Spleen (tissue), 11 donors: ENCODE data around the gene ABCG1. TPM values are rescaled to one million over a fixed set of nuclear protein-coding genes. Genes with fewer than 3 reads are reported as not detected.
A peak's percentile ranks its signal among the peaks of the same experiment; 100 is the strongest.

ENCODE experiments used
- DNase-seq: peaks from one replicate; pipeline ENCODE4 v3.0.0-alpha.2; 2020
- H3K27ac ChIP-seq, 8 donors: fragments of 200-600 bp; sonication (generic) in 7 of 8; 1 replicate in 4 of 8; 2 replicates in 4 of 8; pipeline versions ENCODE4 v1.5.0 to v1.8.0; 2016 to 2021; ENCODE audit warnings: inconsistent platforms in 4 of 8, mild to moderate bottlenecking in 4 of 8, moderate library complexity in 1 of 8
- H3K27me3 ChIP-seq, 7 donors: fragments of 200-600 bp; sonication (generic) in 6 of 7; replicated peaks in 1 of 7; 1 replicate in 4 of 7; 2 replicates in 3 of 7; pipeline versions ENCODE4 v1.5.0 to v1.8.0; 2016 to 2021; ENCODE audit warnings: inconsistent platforms in 3 of 7, mild to moderate bottlenecking in 1 of 7
- H3K36me3 ChIP-seq, 6 donors: fragments of 200-600 bp; sonication (generic) in 5 of 6; 1 replicate in 4 of 6; 2 replicates in 2 of 6; pipeline versions ENCODE4 v1.5.0 to v1.8.0; 2016 to 2021; ENCODE audit warnings: inconsistent platforms in 2 of 6
- H3K4me1 ChIP-seq, 6 donors: fragments of 200-600 bp; sonication (generic) in 5 of 6; 1 replicate in 3 of 6; 2 replicates in 3 of 6; pipeline versions ENCODE4 v1.5.0 to v1.8.0; 2016 to 2021; ENCODE audit warnings: inconsistent platforms in 3 of 6
- H3K4me3 ChIP-seq, 8 donors: fragments of 200-600 bp; sonication (generic) in 7 of 8; 1 replicate in 4 of 8; 2 replicates in 4 of 8; pipeline versions ENCODE4 v1.5.0 to v1.8.0; 2016 to 2021; ENCODE audit warnings: inconsistent platforms in 4 of 8, mild to moderate bottlenecking in 4 of 8, moderate library complexity in 2 of 8
- H3K9me3 ChIP-seq, 8 donors: fragments of 200-600 bp; sonication (generic) in 7 of 8; 1 replicate in 4 of 8; 2 replicates in 4 of 8; pipeline versions ENCODE4 v1.5.0 to v1.8.0; 2016 to 2021; ENCODE audit warnings: inconsistent platforms in 4 of 8
- POLR2A ChIP-seq, 3 donors: fragments of 450-650 bp; IDR thresholded peaks; one replicate each; pipeline ENCODE4 v1.5.1; 2017; ENCODE audit warnings: antibody characterized with exemption in 3 of 3, mild to moderate bottlenecking in 1 of 3
- POLR2AphosphoS5 ChIP-seq, 3 donors: sonication (generic); formaldehyde crosslinking; IDR thresholded peaks; one replicate each; pipeline ENCODE4 v1.5.1; 2017; ENCODE audit warnings: antibody characterized with exemption in 3 of 3
- WGBS, 5 donors: extraction: QIAGEN DNeasy Blood & Tissue Kit in 3 of 5; methylation state at CpG; one replicate each; pipeline versions ENCODE4 v1.1.5 to v1.1.7; 2013 to 2018; 5-methylcytosine and 5-hydroxymethylcytosine counted together
- intact Hi-C: fragments of 100-400 bp; cut with DNase I; formaldehyde crosslinking; loops from one replicate; pipeline ENCODE4 v1.15.0; 2023; ENCODE audit warnings: low total_unique reads
- polyA plus RNA-seq, 3 donors: library from polyadenylated mRNA; stranded (reverse); fragments of 200-250 nt; gene quantifications; one replicate each; pipeline ENCODE4 v1.2.1, GENCODE V29; 2013
- total RNA-seq, 7 donors: library from RNA; depleted of rRNA in 3 of 7; stranded (reverse); fragments of >200 nt in 3 of 7; fragmentation: NEBNext Ultra II Directional in 4 of 7; extraction: Animal tissue kit (Norgen Biotek cat#: 25700) in 4 of 7; gene quantifications; one replicate each; pipeline versions ENCODE4 v1.1.0 to v1.2.1, GENCODE V29; 2016 to 2021
- TF ChIP-seq, protein P1 (sequence below), 11 experiments: fragments of 200-600 bp in 7 of 11; fragments of 450-650 bp in 4 of 11; sonication (generic) in 4 of 11; IDR thresholded peaks in 8 of 11; conservative IDR thresholded peaks in 3 of 11; 1 replicate in 7 of 11; 2 replicates in 4 of 11; pipeline versions ENCODE4 v1.4.0 to v1.8.0; 2016 to 2021; ENCODE audit warnings: antibody characterized with exemption in 11 of 11, inconsistent platforms in 4 of 11, mild to moderate bottlenecking in 1 of 11
- donor health status: healthy with polysubstance abuse.
- donor health status: DM: no; HTN: no; CAD: no; lungs with moderate emphysema.
- donor health status: DM: no; HTN: no; CAD: no.
- donor health status: Bipolar disorder and iron deficiency.
- donor health status: healthy.
- donor health status: DM: no; HTN: no; CAD: no.
- donor health status: DM: yes; HTN: yes; CAD: no.

The ABCG1 gene
- total and polyA plus RNA-seq, 10 donors = 14.6 to 143 (median 96.7) TPM

DNA sequence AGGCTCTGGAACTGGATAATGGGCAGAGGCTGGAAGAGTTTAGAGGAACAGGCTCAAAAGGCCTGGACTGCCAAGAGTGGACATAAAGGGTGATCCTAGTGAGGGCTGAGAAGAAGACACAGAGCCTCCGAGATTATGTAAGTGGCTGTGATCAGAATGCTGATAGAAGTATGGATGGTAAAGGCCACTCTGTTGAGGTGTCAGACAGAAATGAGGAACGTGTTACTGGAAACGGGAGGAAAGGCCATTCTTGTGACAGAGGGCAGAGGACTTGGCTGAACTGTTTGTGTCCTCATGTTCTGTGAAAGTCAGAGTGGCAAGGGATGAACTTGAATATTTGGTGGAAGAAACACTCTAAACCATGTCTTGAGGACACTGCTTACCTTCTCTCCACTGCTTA is 6.7 kb upstream of the ABCG1 start:
- 70 to 83% (median 80%) methylated on average over 3 of the region's 3 CpGs for WGBS, 5 donors
- DNase-seq = no peak
- H3K4me3 ChIP-seq = no peak overlapping the region

DNA sequence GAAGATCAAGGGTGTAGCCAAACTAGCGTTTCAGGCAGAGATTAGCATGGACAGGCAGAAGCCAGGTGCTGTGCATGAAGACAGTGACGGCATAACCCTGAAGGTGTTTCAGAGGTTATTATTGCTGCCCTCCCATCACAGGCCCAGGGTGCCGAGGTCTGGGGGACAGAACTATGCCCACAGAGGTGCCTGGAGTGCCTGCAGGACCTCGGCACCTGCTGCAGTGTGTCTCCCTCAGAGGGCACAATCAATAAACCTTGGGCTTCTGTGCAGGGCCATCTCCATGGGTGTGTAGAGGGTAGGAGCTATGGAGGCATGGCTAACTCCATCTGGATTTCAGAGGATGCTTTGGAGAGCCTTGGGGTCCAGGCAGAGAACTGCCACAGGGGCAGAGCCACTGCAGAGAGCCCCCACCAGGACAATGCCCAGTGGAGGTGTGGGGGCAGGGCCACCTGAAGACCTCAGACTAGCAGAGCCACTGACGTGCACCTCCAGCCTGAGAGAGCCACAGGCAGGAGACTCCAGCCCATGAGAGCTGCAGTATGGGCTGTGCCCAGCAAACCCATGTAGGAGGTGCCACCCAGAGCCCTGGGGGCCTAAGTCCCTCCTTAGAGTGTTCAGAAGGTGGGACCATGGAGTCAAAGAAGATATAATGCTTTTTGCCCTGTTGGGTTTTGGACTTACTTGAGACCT is 5.7 kb upstream of the ABCG1 start:
- WGBS, 5 donors = 81 to 97% (median 92%) methylated on average over 4 to 5 of the region's 5 CpGs
- DNase-seq = no peak
- H3K27me3 ChIP-seq = peaks cover 0 to 2% (median 0%) of the 10 kb centered on the region in 7 donors

More for the DNA sequence above, 6.7 kb upstream of the ABCG1 start:
- H3K4me1 ChIP-seq = peaks cover 0 to 9% (median 0%) of the 10 kb centered on the region in 6 donors
- no peaks in the 10 kb centered on the region for H3K36me3 ChIP-seq
- TF ChIP-seq POLR2A (IDR thresholded peaks at IDR 0.05) (no peak), POLR2AphosphoS5 (IDR thresholded peaks at IDR 0.05) (no peak)
- TF ChIP-seq, protein P1, sequence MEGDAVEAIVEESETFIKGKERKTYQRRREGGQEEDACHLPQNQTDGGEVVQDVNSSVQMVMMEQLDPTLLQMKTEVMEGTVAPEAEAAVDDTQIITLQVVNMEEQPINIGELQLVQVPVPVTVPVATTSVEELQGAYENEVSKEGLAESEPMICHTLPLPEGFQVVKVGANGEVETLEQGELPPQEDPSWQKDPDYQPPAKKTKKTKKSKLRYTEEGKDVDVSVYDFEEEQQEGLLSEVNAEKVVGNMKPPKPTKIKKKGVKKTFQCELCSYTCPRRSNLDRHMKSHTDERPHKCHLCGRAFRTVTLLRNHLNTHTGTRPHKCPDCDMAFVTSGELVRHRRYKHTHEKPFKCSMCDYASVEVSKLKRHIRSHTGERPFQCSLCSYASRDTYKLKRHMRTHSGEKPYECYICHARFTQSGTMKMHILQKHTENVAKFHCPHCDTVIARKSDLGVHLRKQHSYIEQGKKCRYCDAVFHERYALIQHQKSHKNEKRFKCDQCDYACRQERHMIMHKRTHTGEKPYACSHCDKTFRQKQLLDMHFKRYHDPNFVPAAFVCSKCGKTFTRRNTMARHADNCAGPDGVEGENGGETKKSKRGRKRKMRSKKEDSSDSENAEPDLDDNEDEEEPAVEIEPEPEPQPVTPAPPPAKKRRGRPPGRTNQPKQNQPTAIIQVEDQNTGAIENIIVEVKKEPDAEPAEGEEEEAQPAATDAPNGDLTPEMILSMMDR (IDR thresholded peaks at IDR 0.05 in 8 of 11, conservative IDR thresholded peaks at IDR 0.05 in 3 of 11) = no peak
- intact Hi-C loops = no loop called here
- no peak overlapping the region for H3K27ac ChIP-seq
- no peaks in the 10 kb centered on the region for H3K27me3 ChIP-seq
- H3K9me3 ChIP-seq = peaks cover 0 to 14% (median 9%) of the 10 kb centered on the region in 8 donors

DNA sequence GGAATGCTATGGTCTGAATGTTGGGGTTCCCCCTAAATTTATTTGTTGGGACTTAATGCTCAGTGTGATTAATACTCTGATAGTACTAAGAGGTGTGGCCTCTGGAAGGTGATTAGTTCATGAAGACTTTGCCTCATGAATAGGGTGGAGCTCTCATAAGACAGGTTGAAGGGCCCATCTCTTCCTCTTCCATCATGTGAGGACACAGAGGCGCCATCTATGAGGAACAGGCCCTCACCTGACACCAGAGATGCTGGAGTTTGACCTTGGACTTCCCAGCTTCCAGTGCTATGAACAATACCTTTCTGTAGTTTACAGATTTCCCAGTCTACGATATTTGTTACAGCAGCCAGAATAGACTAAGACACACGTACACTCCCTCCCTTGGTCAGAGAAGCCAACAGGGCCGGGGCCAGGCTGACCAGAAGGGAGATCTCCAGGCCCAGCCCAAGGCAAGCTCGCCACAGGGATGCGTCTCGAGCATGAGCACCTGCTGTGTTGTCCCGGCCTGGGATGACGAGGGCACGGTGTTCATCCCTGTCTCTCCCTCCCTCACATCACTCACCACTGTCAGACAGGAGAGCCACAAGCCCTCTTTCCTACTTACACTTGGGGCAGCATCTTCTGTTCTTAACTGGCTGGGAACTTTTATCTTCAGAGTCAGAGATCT is 4.7 kb upstream of the ABCG1 start:
- intact Hi-C loops = no loop called here
- Histone ChIP-seq H3K27me3 (peaks cover 0 to 12% (median 5%) of the 10 kb centered on the region in 7 donors), H3K4me3 (no peak overlapping the region)

More for the DNA sequence above, 5.7 kb upstream of the ABCG1 start:
- no peak overlapping the region for H3K4me3 ChIP-seq
- peaks cover 0 to 14% (median 9%) of the 10 kb centered on the region in 8 donors for H3K9me3 ChIP-seq
- H3K4me1 ChIP-seq = peaks cover 1 to 14% (median 1%) of the 10 kb centered on the region in 6 donors
- no peak overlapping the region for H3K27ac ChIP-seq
- TF ChIP-seq, protein P1 (IDR thresholded peaks at IDR 0.05 in 8 of 11, conservative IDR thresholded peaks at IDR 0.05 in 3 of 11) = no peak
- TF ChIP-seq POLR2A (IDR thresholded peaks at IDR 0.05) (no peak), POLR2AphosphoS5 (IDR thresholded peaks at IDR 0.05) (no peak)
- no peaks in the 10 kb centered on the region for H3K36me3 ChIP-seq
- intact Hi-C loops = no loop called here

More for the DNA sequence above, 4.7 kb upstream of the ABCG1 start:
- H3K4me1 ChIP-seq = peaks cover 5 to 24% (median 9%) of the 10 kb centered on the region in 6 donors
- no peaks in the 10 kb centered on the region for H3K36me3 ChIP-seq
- no peak overlapping the region for H3K27ac ChIP-seq
- WGBS, 5 donors = 92 to 94% (median 94%) methylated on average over 10 of the region's 10 CpGs
- TF ChIP-seq POLR2AphosphoS5 (IDR thresholded peaks at IDR 0.05) = no peak
- TF ChIP-seq, protein P1 (IDR thresholded peaks at IDR 0.05 in 8 of 11, conservative IDR thresholded peaks at IDR 0.05 in 3 of 11) = no peak
- TF ChIP-seq POLR2A (IDR thresholded peaks at IDR 0.05) = no peak
- peaks cover 0 to 14% (median 9%) of the 10 kb centered on the region in 8 donors for H3K9me3 ChIP-seq
- DNase-seq = peak; percentile 73
